Measurements from ENCODE around the gene KRTAP10-10.
"Not testable (repeated sequence)": the region's sequence is repeated elsewhere in the genome, so short reads cannot be mapped to it uniquely, and the experiment has no call there.

Gene KRTAP10-10

DNA sequence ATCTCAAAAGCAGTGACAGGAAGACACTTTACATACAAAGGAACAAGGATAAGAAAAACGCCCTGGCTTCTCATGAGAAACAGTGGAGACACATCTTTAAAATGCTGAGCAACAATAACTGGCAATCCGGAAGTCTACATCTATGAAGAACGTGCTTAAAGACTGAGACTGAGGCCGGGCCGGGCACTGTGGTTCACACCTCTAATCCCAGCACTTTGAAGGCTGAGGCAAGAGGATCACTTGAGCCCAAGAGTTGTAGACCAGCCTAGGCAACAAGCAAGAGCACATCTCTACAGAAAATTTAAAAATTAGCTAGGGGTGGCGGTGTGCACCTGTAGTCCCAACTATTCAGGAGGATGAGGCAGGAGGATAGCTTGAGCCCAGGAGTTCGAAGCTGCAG lies 46.9 kb downstream of the KRTAP10-10 start:
- no peak for DNase-seq (ENCODE audit: low read depth)

- DNase-seq (ENCODE audit: low read depth) = no peak
Measured at GRCh38 chr21:44684483-44684882, 47.3 kb downstream of the KRTAP10-10 start.

GRCh38 chr21:44685050-44685449 lies 47.9 kb downstream of the KRTAP10-10 start:
- DNase-seq (ENCODE audit: low read depth) = not testable (repeated sequence)

GRCh38 chr21:44686000-44686781 lies 49.0 kb downstream of the KRTAP10-10 start:
- no peak for DNase-seq (ENCODE audit: low read depth)

- DNase-seq (ENCODE audit: low read depth) = no peak
Measured at GRCh38 chr21:44686843-44687561, 49.8 kb downstream of the KRTAP10-10 start.

- no peak for DNase-seq (ENCODE audit: low read depth)
Measured at GRCh38 chr21:44687671-44688070, 50.5 kb downstream of the KRTAP10-10 start.

All from stromal cell of bone marrow (primary cell).